Neuron (in vitro differentiated cells): ENCODE data around the gene TRAPPC8.

Experiments
- H2AFZ ChIP-seq: one replicate; pipeline ENCODE4 v1.6.1; 2013; ENCODE audit warnings: low read depth, mild to moderate bottlenecking, inconsistent platforms, low read length, moderate library complexity
- H3K27me3 ChIP-seq: one replicate; pipeline ENCODE4 v1.6.1; 2013; ENCODE audit warnings: low read length; ENCODE audit not compliant: insufficient read depth
- H3K36me3 ChIP-seq: one replicate; pipeline ENCODE4 v1.6.1; 2013; ENCODE audit warnings: low read length; ENCODE audit not compliant: insufficient read depth
- H3K4me1 ChIP-seq: one replicate; pipeline ENCODE4 v1.6.1; 2013; ENCODE audit warnings: low read length; ENCODE audit not compliant: insufficient read depth
- H3K4me3 ChIP-seq: 2 replicates; pipeline ENCODE4 v1.5.1; 2013; ENCODE audit warnings: mild to moderate bottlenecking, low read length, moderate library complexity
- H3K9me3 ChIP-seq: one replicate; pipeline ENCODE4 v1.6.1; 2013; ENCODE audit warnings: low read length

Gene TRAPPC8

DNA sequence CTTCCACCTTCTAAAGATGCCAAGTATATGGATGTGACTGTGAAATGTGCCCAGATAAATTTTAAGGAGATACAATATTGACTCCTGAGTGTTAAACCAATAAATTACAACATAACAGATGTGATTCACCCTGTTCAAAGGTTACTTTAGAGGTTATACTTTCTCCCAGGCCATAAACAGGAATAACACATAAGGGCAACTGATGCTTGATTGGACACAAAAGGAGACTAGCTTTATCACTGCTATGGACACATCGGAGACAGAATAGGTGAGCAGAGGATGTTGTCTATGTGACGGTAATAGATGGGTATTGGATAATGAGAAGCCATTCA, 150.4 kb downstream of the TRAPPC8 start:
- H2AFZ ChIP-seq = no peak overlapping the region
- no peaks in the 10 kb centered on the region for H3K27me3 ChIP-seq
- H3K4me1 ChIP-seq = peaks cover 9% of the 10 kb centered on the region
- no peaks in the 10 kb centered on the region for H3K36me3 ChIP-seq
- H3K4me3 ChIP-seq = no peak overlapping the region
- no peaks in the 10 kb centered on the region for H3K9me3 ChIP-seq

DNA sequence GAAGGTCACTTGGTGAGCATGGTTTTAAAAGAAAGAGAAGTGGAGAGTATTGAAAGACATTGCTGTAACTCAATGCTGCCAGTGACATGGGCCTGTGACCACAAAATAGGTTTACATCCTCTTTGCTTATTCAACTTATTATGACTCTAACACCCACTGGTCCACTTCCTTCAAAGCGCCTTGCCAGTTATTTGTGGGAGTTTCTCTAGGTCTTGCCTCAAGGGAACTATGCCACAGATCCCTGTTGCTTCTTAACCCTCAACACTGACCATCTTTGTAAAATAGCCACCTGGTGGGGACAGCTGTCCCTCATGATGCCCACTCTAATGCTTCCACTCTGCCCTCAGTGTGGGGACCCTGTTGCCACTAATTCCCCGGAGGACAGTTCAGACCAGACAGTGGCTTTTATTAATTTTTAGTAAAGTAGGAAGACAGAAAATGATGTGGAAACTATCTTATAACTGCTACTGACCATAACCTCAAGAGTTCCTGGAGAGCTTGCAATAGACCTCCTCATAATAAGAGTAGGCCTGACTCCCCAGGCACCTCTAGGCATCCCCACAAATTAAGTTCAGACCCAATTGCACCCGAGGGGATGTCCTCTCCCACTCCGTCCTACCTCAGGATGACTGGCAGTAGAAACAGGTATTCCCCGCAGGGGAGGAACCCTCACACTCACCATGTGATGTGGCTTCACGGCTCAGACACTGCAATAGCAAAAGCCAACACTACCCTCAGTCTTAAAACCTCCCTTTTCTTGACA, 150.9 kb downstream of the TRAPPC8 start:
- no peaks in the 10 kb centered on the region for H3K36me3 ChIP-seq
- no peaks in the 10 kb centered on the region for H3K27me3 ChIP-seq
- peaks cover 9% of the 10 kb centered on the region for H3K4me1 ChIP-seq
- no peak overlapping the region for H2AFZ ChIP-seq
- no peak overlapping the region for H3K4me3 ChIP-seq
- no peaks in the 10 kb centered on the region for H3K9me3 ChIP-seq

DNA sequence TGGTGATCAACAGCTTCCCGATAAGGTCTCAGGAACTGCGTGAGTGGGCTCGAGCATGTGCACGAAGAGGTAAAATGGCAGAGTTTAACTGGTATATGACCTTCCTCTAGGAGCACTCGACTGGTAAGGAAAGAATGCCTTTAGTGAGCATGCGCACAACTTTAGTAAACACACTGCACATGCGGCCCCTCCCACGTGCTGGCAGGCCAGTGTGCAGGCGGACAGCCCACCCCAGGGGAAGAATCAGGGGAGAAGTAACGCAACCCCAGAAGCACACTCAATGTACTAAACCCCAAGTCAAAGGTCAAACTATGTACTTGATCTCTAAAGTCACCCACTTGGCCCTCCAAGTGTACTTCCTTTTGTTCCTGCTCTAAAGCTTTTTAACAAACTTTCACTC, 153.5 kb downstream of the TRAPPC8 start:
- Histone ChIP-seq H3K4me1 (peaks cover 9% of the 10 kb centered on the region), H3K36me3 (no peaks in the 10 kb centered on the region), H3K27me3 (no peaks in the 10 kb centered on the region), H3K9me3 (no peaks in the 10 kb centered on the region), H2AFZ (no peak overlapping the region), H3K4me3 (no peak overlapping the region)

DNA sequence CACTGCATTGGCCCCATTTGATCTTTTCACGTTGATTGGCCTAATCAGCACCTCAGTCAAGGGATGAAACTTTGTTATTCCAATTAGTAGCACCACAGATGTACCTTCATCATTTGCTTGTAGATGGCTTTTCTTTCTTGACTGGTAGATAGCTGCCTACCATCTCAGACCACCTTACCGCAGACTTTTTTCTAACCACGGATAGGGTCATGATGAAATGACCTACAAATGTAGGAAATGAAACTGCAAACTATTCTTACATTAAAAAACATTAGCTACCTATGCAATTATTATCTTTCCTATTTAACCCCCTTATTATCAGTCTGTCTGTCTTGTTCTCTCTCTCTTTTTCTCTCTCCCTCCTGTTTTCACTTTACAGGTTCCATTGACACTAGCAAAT, 159.9 kb downstream of the TRAPPC8 start:
- no peaks in the 10 kb centered on the region for H3K4me1 ChIP-seq
- peaks cover 8% of the 10 kb centered on the region for H3K9me3 ChIP-seq
- H3K4me3 ChIP-seq = no peak overlapping the region
- H3K36me3 ChIP-seq = no peaks in the 10 kb centered on the region
- no peak overlapping the region for H2AFZ ChIP-seq
- H3K27me3 ChIP-seq = no peaks in the 10 kb centered on the region
